Measurements from ENCODE around the gene SELENOP.
"Not testable (repeated sequence)": the region's sequence is repeated elsewhere in the genome, so short reads cannot be mapped to it uniquely, and the experiment has no call there.

SELENOP gene, protein sequence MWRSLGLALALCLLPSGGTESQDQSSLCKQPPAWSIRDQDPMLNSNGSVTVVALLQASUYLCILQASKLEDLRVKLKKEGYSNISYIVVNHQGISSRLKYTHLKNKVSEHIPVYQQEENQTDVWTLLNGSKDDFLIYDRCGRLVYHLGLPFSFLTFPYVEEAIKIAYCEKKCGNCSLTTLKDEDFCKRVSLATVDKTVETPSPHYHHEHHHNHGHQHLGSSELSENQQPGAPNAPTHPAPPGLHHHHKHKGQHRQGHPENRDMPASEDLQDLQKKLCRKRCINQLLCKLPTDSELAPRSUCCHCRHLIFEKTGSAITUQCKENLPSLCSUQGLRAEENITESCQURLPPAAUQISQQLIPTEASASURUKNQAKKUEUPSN

DNA sequence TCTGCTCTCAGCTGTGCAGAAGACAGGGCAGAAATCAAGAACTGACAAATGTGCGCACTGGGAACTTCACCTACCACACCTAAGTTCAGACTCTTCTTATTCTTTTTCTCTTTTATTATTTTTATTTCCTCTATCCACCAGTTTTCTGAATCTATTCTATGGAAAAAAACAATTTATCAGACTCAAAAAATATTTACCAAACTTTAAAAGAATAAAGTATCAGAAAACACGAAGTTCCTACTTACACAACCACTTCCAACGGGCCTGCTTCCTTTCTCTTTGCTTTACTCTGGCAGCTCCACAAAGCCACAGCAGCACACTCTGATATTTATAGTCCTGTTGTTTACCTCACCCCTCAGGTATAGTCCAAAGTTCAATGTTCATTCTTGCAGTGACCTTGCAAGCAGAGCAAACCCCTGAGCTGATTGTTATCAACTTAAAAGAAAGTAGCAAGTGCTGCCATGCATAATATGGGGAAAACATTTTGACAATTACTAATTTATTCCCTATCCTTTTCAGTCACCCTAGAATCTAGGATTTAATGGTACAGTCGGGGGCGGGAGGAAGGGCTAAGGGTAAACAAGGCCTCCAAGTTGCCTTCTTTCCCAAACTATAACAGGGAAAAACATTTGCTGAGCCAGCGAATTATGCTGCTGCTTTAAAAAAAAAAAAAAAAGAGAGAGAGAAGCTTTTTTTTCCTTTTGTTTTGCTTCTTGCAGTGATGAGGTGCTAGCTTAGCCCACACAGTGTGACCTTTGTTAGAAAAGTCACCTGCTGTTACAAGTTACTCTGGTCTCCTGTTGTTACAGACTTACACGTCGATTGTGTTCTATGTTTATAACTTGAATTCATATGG lies at the start of gene SELENOP:
SELENOP (minus strand) TSS at position 302 of the 856 bp plus-strand sequence. CDS start 3,539 bp downstream, outside the sequence.
- no peak for DNase-seq (ENCODE audit: low read depth)

DNA sequence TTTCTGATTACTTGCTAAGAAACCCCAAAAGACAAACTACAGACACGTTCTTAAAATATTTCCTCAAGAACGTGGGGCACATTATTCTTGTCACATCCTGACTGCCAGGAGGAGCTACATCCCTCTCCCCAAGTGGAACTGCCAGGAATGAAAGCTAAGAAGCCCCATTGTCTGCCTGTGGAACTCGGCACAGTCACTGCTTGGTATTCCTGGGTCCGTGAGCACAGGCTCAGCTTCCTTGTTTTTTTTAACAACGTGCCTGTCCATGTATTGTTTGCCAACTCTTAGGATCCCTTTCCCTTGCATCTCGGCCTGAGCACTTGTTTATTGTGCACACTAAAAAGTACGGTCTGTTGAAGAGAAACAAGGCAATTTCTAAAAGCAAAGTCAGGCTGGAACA lies 47.0 kb upstream of the SELENOP start:
- no peak for DNase-seq (ENCODE audit: low read depth)

DNA sequence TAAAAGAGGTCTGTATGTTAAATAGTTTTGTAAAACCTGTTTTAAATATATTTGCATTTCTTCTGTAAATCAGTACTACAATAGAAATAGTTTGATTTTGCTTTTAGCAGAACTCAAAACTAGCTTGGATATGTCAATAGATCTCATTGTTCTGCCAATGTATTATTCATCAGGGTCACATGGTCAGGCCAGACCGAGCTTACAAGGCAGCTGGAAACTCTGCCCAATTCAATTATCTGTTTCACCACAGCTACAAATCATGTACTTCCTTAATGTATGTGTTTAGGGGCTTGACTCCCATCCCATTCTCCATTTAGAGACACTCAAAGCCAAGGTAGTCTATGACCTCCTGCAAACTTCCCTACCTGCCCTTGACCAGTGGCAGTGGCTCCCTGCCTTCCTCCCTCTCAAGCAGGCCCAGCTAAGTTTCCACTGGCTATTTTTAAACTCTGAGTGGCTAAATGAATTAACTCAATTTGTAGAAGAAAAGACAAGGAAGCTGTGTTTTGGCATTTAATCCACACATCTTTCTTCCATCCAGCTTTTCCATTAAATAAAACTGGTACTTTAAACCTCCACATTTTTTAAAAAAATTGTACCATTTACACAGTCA lies 46.4 kb upstream of the SELENOP start:
- DNase-seq (ENCODE audit: low read depth): no peak

DNA sequence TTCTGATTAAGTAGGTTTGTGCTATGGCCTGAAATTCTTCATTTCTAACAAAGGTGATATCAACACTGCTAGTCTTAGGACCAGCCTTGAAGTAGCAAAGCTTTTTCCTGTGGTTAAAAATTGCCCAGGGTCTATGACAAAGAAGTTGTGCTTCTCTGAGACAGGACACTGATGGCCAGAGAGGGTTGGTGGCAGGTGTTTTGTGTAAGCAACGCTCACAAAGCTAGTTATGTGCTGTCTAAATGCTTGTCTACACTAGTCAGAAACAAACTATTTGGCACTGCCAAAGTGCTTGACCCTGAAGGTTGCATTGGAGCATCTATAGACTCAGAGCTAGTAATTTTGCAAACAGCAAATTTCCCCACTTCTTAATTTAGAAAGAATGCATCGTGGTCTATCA lies 44.1 kb upstream of the SELENOP start:
- DNase-seq (ENCODE audit: low read depth): no peak

DNA sequence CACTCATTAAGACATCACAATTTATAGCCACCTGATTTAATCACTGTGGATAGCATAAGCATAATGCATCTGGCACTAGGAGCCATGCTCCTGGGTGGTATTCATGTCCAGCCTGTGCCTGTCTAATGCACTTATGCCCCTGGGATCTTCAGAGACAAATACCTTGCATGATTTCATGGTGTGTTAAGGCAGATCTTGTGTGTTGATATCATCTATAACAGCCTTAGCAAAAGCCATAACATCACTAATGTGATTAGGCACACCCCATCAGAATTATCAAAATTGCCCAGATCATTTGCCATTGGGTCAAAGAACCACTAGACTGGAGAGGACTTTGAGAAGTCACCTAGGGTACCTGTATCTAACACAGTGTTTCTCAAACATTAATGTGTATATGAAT lies 43.7 kb upstream of the SELENOP start:
- DNase-seq (ENCODE audit: low read depth): no peak

DNA sequence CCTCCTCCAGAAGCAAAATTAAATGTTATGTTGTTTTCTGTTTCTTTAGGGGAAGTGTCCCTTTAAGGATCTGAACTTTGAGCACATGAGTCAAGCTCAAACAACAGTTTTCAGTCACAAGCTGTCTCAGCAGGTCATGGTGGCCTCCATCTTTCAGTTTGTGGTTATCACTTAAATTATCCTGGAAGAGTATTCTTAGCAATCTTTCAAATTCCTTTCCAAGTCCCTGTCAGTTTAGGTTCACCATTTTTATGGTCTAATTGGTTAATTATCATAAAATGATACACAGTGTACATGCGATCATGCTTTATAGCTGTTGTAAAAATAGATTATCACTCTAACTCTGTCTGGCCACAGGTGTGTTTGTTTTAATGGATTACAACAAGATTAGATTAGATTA lies 43.1 kb upstream of the SELENOP start:
- no peak for DNase-seq (ENCODE audit: low read depth)

DNA sequence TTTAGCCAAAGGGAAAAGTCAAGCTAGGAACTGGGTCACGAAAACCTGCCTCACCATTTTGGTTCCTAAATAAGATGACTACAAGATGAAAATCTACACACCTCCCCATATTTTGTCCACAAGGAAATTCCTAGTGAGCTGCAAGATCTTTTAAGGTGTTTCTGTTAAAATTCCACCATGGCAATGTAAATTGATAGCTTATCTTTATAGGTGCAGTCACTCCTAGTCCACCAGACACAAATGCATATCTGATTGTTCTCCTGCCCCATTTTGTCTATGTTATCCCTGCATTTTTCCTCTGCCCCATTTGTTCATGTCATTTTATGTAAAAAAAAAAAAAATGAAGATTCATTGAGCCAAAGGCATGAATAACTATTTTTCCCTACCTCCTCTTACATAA lies 41.1 kb upstream of the SELENOP start:
- no peak for DNase-seq (ENCODE audit: low read depth)

DNA sequence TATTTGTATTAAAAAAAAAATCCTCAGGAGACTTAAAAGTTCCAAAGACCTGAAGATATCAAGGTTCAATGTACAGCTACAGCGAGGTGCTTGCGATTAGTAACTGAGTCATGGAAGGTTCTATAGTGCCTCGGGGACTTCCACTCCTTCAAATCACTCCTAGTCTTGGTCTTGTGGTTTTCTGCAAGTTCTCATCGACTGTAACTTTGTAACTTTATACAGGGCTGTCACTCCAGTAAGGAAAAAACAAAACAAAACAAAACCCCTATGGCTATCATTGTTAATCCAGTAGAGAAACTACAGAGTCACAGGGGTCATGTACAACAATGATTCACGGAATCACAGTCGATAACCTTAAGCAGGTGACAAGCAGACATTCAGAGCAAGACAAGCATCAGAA lies 39.8 kb upstream of the SELENOP start:
- no peak for DNase-seq (ENCODE audit: low read depth)

DNA sequence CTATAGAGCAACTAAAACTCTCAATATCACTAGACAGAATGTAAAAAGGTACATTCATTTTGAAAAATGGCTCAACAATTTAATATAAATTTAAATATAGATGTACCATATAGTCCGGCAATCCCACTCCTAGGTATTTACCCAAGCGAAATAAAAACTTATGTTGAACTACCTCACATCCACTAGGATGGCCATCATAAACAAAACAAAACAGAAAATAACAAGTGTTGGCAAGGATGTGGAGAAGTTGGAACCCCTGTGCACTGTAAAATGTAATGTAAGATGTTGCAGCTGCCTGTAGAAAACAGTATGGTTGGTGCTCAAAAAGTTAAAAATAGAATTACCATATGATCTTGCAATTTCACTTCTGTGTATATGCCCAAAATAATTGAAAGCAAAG lies 36.9 kb upstream of the SELENOP start:
- no peak for DNase-seq (ENCODE audit: low read depth)

DNA sequence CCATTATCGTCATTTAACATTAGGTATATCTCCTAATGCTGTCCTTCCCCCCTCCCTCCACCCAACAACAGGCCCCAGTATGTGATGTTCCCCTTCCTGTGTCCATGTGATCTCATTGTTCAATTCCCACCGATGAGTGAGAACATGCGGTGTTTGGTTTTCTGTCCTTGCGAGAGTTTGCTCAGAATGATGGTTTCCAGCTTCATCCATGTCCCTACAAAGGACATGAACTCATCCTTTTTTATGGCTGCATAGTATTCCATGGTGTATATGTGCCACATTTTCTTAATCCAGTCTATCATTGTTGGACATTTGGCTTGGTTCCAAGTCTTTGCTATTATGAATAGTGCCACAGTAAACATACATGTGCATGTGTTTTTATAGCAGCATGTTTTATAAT lies 32.7 kb upstream of the SELENOP start:
- not testable (repeated sequence) for DNase-seq (ENCODE audit: low read depth)

DNA sequence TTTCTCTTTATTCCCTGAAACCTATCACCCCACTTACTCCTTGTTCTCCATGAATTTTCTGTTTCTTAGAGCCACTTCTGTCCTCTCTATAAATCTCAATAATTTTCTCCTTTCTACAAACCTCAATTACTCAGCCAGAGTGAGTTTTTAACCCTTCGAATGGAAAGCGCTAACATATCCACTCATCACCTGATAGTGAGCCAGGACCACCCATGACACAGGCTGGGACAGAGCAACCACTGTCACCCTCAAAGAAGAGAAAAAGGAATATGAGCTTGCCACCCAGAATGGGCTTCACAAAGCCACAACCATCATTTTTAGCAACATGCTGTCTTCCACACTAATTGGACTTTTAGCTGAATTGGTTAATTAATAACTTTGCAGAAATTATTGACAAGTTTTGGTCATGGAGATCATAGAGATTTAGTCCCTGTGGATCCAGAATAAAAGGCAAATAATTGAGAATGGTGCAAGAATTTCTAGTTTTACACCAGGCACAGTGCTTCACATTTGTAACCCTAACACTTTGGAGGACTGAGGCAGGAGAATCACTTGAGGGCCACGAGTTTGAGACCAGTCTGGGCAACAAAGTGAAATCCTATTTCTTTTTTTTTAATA lies 32.1 kb upstream of the SELENOP start:
- no peak for DNase-seq (ENCODE audit: low read depth)

DNA sequence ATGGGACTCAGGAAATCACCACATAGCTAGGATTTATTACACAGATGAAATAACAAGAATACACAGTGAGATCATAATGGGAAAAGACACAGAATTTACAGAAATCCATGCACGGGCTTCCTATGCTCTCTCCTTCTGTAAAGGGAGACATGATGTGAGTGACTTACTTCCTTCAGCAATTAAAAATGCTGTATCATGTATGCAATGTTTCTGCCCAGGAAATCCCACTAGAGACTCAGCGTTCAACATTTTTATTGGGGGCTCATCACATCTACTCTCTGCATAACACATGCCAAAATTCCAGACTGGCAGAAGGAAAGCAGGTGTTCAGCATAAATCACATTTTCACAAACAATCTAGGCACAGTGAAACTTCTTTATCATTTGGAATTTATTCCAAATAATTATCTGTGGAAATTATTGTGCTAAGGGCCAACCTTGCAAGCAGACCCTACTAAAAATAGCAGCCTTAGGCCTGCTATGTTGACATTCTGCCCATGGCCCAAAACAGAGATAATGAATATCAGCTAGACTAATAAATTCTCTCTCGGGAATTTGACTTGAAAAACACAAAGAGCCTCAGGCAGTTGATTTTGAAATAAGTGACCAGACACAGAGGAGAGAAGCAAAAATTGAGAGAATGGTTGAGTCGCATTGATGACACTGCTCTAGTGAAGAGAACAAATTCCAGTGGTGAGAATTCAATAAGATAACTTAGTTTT lies 31.4 kb upstream of the SELENOP start:
- no peak for DNase-seq (ENCODE audit: low read depth)

DNA sequence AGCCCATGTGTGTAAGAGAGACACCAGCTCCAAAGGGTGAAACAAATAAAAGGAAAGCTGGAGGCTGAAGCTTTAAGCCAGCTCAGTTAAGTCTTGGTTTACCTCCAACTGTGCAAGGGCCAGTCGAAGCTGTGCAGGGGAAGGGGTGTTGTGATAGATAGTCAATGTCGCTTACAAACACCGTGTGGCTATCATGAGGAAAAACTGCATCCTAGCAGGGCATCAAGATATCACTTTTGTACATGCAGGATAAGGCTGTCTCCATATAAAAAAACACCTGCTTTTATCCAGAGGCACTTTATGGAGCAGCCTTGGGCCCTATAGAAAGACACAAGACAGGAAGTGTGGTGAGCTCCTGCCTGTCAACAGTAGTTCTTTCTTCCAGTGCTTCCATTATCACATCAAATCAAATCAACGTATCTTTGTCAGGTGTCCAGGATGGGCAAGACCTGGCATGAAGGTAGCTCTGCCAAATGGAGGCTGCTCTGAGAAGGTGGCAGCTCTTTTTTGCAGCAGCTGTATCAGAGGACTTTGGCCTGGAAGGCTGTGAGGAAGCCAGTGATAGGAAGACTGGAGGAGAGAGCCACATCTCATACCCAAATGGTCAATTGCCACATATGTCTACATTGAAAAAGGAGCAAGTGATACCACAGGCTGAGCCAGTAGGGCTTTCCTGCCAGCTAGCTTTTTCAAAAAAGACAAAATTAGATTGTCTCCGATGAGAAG lies 29.3 kb upstream of the SELENOP start:
- DNase-seq (ENCODE audit: low read depth): no peak

DNA sequence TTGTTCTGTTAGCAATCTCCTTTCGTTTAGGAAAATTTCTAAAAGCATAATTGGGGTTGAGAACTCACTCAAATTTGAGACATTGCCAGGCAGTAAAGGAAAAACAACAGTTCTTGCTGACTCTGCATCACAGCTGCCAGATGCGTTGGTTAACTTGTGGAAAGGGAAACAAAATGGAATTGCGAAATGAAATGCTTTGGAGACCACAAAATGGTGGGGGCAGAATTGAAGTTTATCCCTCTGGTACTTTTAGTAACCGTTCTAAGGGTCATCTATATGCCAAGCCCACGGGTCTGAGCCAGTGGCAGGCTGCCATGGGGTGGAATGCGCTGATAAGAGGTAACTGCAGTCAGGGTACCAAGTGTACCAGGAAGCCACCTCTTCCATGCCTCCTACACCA lies 28.6 kb upstream of the SELENOP start:
- DNase-seq (ENCODE audit: low read depth): peak; percentile 55

DNA sequence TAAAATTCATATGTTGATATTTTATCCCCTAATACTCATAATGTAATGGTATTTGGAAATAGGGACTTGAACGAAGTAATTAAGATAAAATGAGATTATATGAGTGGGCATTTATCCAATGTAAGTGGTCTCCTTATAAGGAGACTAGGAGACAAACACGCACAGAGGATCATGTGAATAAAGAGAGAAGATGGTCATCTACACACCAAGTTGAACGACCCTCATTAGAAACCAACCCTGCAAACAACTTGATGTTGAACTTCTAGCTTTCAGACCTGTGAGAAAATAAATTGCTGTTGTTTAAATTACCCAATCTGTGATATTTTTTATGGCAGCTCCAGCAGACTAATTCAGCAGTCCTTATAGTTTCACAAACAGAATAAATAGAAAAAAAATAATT lies 27.5 kb upstream of the SELENOP start:
- no peak for DNase-seq (ENCODE audit: low read depth)

DNA sequence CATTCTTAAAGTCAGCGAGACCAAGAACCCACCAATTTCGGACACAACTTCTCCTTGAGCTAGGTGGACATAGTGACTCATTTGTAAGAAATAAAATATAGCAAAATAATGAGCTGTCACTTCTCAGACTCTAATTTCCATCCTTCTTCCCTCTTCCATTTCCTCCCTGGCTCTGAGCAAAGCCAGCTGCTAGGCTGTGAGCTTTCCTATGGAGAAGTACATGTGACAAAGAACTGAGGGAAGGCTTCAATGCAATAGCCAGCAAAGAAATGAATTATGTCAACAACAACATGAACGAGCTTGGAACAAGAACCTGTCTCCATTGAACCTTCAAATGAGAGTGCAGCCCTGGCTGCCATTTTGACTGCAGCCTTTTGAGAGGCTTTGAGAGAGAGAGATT lies 25.9 kb upstream of the SELENOP start:
- DNase-seq (ENCODE audit: low read depth): no peak

DNA sequence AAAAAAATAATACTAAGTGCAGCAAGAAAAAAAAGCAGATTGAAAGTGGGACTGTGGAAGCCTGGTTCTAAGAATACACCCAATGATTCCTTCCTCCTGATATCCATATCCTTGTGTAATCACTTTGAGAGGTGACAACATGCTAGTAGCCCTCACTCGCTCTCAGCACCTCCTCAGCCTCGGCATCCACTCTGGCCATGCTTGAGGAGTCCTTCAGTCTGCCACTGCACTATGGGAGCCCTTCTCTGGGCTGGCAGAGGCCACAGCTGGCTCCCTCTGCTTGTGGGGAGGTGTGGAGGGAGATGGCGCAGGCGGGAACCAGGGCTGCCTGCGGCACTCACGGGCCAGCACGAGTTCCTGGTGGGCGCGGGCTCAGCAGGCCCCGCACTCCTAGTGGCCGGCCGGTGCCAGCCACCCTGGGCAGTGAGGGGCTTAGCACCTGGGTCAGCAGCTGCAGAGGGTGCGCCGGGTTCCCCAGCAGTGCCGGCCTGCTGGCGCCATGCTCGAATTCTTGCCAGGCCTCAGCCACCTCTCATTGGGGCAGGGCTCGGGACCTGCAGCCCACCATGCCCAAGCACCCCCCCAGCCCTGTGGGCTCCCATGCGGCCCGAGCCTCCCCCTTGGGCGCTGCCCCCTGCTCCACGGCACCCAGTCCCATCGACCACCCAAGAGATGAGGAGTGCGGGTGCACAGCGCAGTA lies 24.5 kb upstream of the SELENOP start:
- DNase-seq (ENCODE audit: low read depth): no peak

DNA sequence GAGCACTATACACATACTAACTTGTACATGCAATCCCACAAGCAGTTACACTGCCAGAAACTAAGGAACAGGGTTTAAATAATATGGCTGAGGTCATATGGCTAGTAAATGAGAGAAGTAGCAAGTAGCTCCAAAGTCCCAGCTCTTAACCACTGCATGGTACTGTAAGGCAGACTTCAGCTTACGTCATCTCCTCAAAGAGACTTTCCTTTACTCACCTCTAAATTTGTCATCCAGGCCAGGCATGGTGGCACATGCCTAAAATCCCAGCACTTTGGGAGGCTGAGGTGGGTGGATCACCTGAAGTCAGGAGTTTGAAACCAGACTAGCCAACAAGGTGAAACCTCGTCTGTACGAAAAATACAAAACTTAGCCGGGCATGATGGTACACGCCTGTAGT lies 20.4 kb upstream of the SELENOP start:
- no peak for DNase-seq (ENCODE audit: low read depth)

DNA sequence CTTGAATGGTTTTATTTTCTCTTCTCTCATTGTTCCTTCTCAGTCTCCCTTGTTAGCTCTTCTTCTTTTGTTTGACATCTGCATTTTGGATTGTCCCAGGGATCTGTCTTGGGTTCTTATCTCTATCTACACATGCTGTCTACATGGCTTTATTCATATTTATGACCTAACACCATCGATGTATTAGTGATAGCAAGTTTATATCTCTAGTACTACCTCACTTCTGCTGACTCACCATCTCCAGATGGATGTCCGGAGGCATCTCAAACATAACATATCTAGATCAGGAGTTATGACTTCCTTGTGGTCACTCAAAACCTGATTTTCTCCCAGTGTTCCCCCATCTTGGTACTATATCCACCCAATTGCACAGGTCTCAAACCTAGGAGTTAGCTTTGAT lies 19.2 kb upstream of the SELENOP start:
- DNase-seq (ENCODE audit: low read depth): no peak

DNA sequence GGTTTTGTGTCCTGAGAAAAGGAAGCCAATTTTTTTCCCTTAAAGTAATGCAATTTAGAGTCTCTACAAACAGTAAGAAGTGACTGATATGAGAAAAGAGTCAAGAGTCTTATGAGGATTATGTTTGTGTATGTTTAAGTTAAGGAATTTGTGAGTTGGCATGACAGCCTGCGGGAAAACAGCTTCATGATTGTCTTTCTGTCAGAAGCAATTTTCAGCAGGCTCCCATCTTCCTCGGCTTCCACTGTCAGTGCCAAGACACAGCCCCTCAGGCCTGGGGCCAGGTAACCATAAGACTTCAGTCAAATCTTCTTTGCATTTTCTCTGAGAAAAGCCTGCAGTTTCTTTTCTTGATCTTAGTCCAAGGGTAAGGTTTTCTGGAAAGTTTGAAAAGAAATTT lies 17.0 kb upstream of the SELENOP start:
- DNase-seq (ENCODE audit: low read depth): no peak

All from GM04504 (cell line).